8988T (cell line): ENCODE measurements around the gene FOXP2.

Source experiments
- DNase-seq: peaks from one replicate; pipeline ENCODE4 v3.0.0; 2011

Gene FOXP2

GRCh38 chr7:114659409-114660125 lies 245.0 kb downstream of the FOXP2 start:
- no peak for DNase-seq

DNA sequence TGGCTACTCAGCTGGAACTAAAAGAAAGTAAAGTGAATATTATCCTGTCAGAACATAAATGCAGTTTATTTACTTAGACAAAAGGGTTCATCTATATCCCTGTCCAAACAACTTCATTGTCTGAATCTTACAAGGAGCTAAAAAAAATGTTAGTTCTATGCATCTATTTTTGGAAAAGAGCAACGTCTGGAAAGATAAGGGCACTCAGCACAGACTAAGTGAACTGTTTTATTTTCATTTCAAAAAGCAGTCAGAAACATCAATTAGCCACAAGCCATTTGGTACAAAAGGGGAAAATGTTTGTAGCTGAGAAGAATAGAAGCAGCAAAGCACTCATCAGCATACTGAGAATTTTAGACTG lies 245.5 kb downstream of the FOXP2 start:
- DNase-seq: no peak

- no peak for DNase-seq
These were observed 246.1 kb downstream of the FOXP2 start for GRCh38 chr7:114660753-114661152.

- DNase-seq: no peak
These were observed 247.5 kb downstream of the FOXP2 start for GRCh38 chr7:114662002-114662677.

GRCh38 chr7:114663502-114663901 lies 248.9 kb downstream of the FOXP2 start:
- DNase-seq: no peak

- no peak for DNase-seq
These were observed 256.1 kb downstream of the FOXP2 start for GRCh38 chr7:114670676-114671075.

DNA sequence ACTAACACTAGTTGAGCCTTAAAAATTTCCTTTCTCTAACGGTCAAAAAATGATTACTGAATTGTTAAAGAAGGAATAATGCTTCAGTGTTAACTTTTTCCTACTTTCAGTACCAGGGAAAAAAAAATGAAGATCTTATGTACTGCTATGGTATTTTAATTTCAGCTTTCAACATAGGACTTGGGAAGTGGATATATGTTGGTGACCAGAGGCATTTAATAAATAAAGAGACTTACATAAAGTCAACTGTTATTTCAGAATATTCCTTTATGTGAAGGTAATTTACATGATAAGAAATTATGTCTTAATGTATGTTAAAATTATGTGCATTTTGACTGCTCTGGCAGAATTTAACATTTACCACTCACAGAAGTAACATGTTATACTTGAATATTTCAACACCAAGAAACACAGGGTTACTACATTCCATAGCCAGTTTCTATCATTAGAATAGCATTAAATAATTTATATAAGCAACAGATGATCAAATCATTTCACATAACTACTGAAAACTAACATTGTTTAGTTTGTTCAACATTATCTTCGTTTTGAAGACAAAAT lies 257.0 kb downstream of the FOXP2 start:
- DNase-seq: no peak

- no peak for DNase-seq
These were observed 263.5 kb downstream of the FOXP2 start for GRCh38 chr7:114678116-114678515.

DNA sequence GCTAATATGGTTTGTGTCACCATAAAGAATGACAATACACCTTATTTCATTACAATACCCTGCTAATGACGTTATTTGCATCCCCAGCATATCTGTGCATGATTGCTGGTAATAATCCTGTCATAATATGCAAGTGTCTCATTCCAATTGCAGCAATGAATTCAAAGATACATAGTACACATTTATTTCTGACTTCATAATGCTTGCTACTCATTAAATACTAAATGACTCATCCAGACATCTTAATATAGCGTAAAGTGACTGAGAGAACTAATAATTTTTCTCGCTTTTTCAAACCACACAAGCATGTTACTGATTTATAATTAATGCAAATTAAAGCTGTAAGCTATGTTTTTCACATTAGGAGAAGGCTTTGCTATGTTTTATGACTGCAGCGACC lies 272.6 kb downstream of the FOXP2 start:
- no peak for DNase-seq

- no peak for DNase-seq
These were observed 273.9 kb downstream of the FOXP2 start for GRCh38 chr7:114688443-114689055.

- no peak for DNase-seq
These were observed 274.8 kb downstream of the FOXP2 start for GRCh38 chr7:114689406-114689805.

DNA sequence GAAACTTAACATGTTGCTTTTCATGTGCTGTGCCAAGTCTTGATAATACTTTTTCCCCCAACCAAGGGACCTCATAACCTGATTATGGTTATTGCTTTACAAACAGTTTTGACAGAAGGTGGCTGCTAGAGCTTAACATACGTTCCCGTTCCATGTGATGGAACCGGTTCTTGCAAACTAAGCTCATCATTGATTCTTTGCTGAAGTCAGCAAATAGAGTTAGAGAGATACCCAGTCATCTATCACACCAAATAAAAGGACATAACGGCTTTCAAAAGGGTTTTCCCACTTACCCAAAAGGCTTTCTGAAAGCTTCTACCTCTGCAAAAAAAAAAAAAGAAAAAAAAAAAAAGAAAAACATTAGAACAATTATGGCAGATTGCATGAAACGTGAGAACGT lies 277.0 kb downstream of the FOXP2 start:
- no peak for DNase-seq

- DNase-seq: no peak
These were observed 280.6 kb downstream of the FOXP2 start for GRCh38 chr7:114695182-114695581.

DNA sequence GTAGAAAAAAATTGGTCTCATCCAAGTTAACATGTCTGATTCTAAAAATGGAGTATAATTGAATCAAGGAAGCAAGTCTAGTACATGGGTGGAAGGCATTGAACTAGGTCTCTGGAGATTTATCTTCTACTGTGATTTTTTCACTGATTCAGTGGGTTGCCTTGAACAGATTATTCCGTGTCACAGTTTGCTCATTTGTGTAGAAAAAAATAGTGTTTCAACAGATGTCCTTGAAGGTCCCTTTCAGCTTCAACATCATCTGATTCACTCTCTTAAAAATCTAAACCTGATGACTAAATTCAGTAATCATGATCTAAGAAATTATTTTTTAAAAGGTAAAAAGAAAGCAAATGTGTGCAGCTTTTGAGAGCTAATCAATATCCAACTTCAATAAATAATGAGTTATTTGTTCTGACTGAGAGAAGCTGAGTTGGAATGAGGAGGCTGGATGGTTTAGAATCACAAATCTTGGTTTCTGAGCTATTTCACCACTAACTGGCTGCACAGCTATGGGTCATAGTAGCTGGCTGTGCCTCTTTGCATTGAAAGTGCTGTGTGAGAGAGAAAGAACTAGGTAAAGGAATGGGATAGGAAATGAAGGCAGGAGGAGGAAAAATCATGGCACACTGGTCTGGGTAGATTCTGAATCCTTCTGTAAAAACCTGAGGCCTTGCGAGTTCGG lies 285.8 kb downstream of the FOXP2 start:
- DNase-seq: no peak

GRCh38 chr7:114703677-114704076 lies 289.1 kb downstream of the FOXP2 start:
- DNase-seq: no peak

GRCh38 chr7:114708646-114709045 lies 294.0 kb downstream of the FOXP2 start:
- no peak for DNase-seq

DNA sequence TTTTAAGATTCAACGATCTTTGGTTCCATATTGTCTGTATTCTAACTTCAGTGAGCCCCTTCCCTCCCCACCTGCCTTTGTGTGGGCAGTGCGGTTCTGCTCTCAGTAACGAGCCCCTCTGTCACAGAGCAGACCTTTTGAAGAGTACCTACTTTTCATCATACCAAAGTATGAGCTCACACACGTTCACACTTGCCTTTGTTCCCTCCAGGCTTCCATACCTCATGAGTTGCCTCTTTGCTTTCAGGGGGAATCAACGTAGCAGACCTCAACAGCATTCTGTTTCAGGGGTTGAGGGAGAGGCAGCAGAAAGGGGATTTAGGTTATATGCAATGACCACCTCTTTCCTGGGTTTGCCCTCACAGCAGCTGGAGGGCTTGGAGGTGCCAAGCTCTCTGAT lies 295.9 kb downstream of the FOXP2 start:
- DNase-seq: no peak

DNA sequence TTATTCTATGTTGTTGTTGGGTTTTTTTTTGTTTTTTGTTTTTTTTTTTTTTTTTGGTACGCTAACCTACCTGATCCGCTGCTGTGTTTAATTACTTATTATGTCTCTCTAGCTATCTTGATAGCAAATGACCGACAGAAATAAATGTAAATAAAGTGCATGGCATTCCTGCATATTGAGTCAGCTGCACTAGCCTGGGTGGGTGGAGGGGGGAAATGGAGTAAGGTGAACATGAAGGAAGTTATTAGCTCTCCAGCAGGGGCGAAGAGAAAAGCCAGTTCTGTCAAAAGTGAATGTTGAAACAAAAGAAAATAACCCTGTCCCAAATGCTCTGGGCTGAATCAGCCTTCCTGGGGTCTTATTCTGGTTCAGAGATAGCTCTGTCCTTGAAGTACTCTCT lies 296.6 kb downstream of the FOXP2 start:
- no peak for DNase-seq

GRCh38 chr7:114715907-114716306 lies 301.3 kb downstream of the FOXP2 start:
- DNase-seq: no peak

DNA sequence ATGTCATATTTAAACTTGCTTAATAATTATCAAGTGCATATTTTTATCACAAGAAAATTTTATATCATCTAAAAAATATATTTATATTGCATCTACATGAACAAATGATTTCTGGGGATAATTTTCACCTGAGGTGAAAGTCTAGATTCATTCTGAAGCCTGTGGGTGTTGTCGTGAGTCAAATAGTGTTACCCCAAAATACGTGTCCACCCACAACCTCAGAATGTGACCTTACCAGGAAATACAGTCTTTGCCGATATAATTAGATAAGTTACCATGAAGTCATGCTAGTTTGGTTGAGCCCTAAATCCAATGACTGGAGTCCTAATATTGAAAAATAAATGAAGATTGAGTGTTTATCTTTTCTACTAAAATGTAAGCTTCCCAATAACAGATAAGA lies 304.2 kb downstream of the FOXP2 start:
- DNase-seq: no peak

DNA sequence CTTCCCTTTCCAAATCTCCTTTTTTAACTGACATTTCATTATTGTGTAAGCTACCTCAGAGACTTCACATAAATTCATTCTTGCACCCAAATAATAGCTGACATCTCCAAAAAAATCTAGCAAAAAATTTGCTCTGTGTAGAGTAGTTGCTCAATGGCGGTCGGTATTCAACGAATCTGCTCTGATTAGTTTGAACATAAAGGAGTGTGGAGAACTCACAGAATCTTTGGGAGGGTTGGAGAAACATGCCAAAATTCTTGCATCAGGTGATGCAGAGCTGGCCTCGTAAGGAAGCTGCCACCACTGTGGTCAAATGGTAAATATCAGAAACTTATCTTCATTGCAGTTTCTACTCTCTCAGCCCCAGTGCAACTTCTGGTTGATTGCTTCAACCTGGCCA lies 306.1 kb downstream of the FOXP2 start:
- no peak for DNase-seq

- DNase-seq: no peak
These were observed 307.9 kb downstream of the FOXP2 start for GRCh38 chr7:114722562-114722961.

GRCh38 chr7:114723308-114723707 lies 308.7 kb downstream of the FOXP2 start:
- DNase-seq: no peak

- DNase-seq: no peak
These were observed 325.5 kb downstream of the FOXP2 start for GRCh38 chr7:114740095-114740494.
